ENCODE data around the gene GALNTL6. TPM values are rescaled to one million over a fixed set of nuclear protein-coding genes. Genes with fewer than 3 reads are reported as not detected.
"Not testable (repeated sequence)": the region's sequence is repeated elsewhere in the genome, so short reads cannot be mapped to it uniquely, and the experiment has no call there.

The GALNTL6 gene
- total RNA-seq, 1 donor from 2014 or later: not detected

GRCh38 chr4:172947594-172947993 is 1134.4 kb downstream of the GALNTL6 start:
- TF ChIP-seq, protein P1, sequence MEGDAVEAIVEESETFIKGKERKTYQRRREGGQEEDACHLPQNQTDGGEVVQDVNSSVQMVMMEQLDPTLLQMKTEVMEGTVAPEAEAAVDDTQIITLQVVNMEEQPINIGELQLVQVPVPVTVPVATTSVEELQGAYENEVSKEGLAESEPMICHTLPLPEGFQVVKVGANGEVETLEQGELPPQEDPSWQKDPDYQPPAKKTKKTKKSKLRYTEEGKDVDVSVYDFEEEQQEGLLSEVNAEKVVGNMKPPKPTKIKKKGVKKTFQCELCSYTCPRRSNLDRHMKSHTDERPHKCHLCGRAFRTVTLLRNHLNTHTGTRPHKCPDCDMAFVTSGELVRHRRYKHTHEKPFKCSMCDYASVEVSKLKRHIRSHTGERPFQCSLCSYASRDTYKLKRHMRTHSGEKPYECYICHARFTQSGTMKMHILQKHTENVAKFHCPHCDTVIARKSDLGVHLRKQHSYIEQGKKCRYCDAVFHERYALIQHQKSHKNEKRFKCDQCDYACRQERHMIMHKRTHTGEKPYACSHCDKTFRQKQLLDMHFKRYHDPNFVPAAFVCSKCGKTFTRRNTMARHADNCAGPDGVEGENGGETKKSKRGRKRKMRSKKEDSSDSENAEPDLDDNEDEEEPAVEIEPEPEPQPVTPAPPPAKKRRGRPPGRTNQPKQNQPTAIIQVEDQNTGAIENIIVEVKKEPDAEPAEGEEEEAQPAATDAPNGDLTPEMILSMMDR (IDR thresholded peaks at IDR 0.05): no peak
- Histone ChIP-seq H3K27ac (no peak overlapping the region), H3K9me3 (peaks cover 0 to 3% of the 10 kb centered on the region in 2 donors), H3K4me3 (no peak overlapping the region), H3K36me3 (no peaks in the 10 kb centered on the region), H3K4me1 (peaks cover 0 to 4% of the 10 kb centered on the region in 2 donors), H3K27me3 (no peaks in the 10 kb centered on the region)
- DNase-seq (ENCODE audit: low spot score in 2 of 2): no peak
- intact Hi-C loops (cut with DNase I): no loop called here

DNA sequence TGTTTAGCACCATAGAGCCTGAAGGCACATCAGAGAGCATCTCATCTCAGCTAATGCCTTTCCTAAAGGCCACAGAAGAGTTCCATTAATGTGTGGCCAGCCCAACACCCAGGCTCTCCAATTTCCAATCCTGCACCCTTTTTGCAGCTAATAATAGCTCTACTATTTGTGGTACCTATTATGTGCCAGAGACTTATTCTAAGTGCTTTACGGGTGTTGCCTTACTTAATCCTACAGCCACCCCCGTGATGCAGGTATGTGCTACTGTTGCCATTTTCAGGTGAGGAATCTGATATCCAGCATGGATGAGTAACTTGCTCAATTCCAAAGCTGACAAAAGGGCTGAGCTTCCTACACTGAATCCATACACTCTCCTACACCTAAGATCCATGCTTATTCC is 1137.8 kb downstream of the GALNTL6 start:
- Histone ChIP-seq H3K36me3 (no peaks in the 10 kb centered on the region), H3K4me3 (no peak overlapping the region), H3K9me3 (no peaks in the 10 kb centered on the region), H3K27ac (no peak overlapping the region), H3K4me1 (peaks cover 0 to 4% of the 10 kb centered on the region in 2 donors), H3K27me3 (no peaks in the 10 kb centered on the region)
- no peak for DNase-seq (ENCODE audit: low spot score in 2 of 2)
- intact Hi-C loops (cut with DNase I): no loop called here
- TF ChIP-seq, protein P1 (IDR thresholded peaks at IDR 0.05): no peak

DNA sequence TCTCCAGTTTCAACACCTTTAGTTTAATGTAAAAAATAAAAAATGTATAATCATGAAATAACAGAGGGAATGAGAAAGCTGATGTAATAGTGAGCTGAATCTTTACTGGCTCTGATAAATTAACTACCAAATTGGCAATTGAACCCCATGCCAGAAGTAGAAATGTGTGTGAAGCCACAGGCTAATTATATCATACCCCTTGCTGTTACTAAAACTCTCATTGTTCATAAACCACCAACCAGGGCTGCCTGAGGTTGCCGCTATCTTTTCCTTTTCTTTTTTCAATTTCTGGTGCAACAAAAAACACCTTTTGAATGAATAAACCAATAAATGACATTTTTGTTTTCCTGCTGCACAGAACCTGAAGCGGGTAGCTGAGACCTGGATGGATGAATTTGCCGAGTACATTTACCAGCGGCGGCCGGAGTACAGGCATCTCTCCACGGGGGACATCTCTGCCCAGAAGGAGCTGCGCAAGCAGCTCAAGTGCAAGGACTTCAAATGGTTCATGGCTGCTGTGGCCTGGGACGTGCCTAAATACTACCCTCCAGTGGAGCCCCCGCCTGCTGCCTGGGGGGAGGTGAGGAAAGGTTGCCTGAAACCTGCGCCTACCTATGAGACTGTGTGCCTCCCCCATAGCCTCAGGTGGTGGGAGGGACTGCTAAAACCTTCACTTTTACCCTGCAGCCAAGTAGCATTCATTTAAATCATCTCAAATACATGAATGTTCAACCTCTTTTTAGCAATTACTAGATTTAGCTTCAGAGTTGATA is 1138.7 kb downstream of the GALNTL6 start:
- Histone ChIP-seq H3K27ac (no peak overlapping the region), H3K27me3 (no peaks in the 10 kb centered on the region), H3K4me3 (no peak overlapping the region), H3K9me3 (no peaks in the 10 kb centered on the region), H3K4me1 (peaks cover 0 to 4% of the 10 kb centered on the region in 2 donors), H3K36me3 (no peaks in the 10 kb centered on the region)
- intact Hi-C loops (cut with DNase I): no loop called here
- TF ChIP-seq, protein P1 (IDR thresholded peaks at IDR 0.05): no peak
- DNase-seq (ENCODE audit: low spot score in 2 of 2): no peak

- Histone ChIP-seq H3K9me3 (no peaks in the 10 kb centered on the region), H3K4me3 (no peak overlapping the region), H3K4me1 (no peaks in the 10 kb centered on the region), H3K36me3 (no peaks in the 10 kb centered on the region), H3K27ac (no peak overlapping the region), H3K27me3 (no peaks in the 10 kb centered on the region)
- DNase-seq (ENCODE audit: low spot score in 2 of 2): no peak
- intact Hi-C loops (cut with DNase I): no loop called here
- TF ChIP-seq, protein P1 (IDR thresholded peaks at IDR 0.05): no peak
These were observed 1140.8 kb downstream of the GALNTL6 start for GRCh38 chr4:172953896-172954568.

GRCh38 chr4:172956340-172956739 is 1143.1 kb downstream of the GALNTL6 start:
- H3K9me3 ChIP-seq; H3K27me3 ChIP-seq; H3K4me3 ChIP-seq; H3K4me1 ChIP-seq; H3K27ac ChIP-seq; intact Hi-C loops (cut with DNase I); DNase-seq (ENCODE audit: low spot score in 2 of 2); H3K36me3 ChIP-seq: not testable (repeated sequence)

DNA sequence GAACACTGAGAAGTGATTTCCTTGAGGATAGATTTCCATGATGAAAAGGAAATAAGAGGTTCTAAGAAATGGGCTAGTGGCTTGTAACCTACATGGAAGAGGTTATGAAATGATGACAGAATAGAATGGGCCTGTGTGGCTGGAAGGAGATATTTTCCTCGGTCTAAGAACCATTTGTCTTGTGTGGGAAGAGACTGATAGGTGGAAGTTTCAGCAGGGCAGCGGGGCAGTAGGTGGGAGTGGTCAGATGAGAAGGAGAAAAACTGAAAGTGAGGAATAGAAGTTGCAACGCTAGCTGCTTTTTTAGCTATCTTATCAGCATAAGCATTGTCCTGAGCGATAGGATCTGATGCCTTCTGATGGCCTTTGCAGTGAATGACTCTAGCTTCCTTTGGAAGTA is 1144.0 kb downstream of the GALNTL6 start:
- TF ChIP-seq, protein P1 (IDR thresholded peaks at IDR 0.05): no peak
- H3K4me3 ChIP-seq: no peak overlapping the region
- DNase-seq (ENCODE audit: low spot score in 2 of 2): no peak

More for the DNA sequence above, 1144.0 kb downstream of the GALNTL6 start:
- Histone ChIP-seq H3K27me3 (no peaks in the 10 kb centered on the region), H3K36me3 (no peaks in the 10 kb centered on the region), H3K9me3 (no peaks in the 10 kb centered on the region), H3K27ac (no peak overlapping the region), H3K4me1 (peaks cover 0 to 5% of the 10 kb centered on the region in 2 donors)
- intact Hi-C loops (cut with DNase I): no loop called here
